Activated CD4-positive, alpha-beta T cell treated with anti-CD3 and anti-CD28 coated beads, Interleukin-2, amount 50 U/mL, for 16 hours (primary cell): Measurements from ENCODE around the gene MYH6.

Experiments
- DNase-seq: peaks from one replicate; pipeline ENCODE4 v3.0.0-alpha.2; 2020

MYH6 gene

GRCh38 chr14:23375527-23376251 is 32.4 kb downstream of the MYH6 start:
- DNase-seq = no peak

DNA sequence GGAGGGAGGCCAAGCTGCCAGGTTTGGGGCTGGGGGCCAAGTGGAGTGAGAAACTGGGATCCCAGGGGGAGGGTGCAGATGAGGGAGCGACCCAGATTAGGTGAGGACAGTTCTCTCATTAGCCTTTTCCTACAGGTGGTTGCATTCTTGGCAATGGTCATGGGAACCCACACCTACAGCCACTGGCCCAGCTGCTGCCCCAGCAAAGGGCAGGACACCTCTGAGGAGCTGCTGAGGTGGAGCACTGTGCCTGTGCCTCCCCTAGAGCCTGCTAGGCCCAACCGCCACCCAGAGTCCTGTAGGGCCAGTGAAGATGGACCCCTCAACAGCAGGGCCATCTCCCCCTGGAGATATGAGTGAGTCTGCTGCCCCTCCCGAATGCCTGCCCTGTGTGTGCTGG is 35.0 kb downstream of the MYH6 start:
- no peak for DNase-seq

DNA sequence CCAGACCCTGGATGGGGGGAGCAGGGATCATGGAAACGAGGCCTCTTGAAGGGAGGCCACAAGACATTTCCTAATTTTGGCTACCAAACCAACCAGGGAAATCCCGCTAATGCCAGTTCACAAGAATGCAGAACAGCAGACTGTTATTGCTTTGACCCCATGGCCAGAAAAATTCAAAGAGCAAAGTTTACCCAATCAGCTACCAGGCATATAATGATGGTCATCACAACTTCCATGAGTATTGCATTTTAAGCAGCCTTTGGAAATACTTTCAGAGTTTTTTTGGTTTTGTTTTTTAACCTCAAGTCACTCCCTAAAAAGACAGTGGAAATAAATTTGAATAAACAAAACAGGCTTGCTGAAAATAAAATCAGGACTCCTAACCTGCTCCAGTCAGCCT is 35.6 kb downstream of the MYH6 start, which contains the start of gene IL25:
TSS of gene IL25 (plus strand) at position 301 of the 400 bp plus-strand sequence.
- no peak for DNase-seq

GRCh38 chr14:23371865-23372264 is 36.2 kb downstream of the MYH6 start:
- no peak for DNase-seq

GRCh38 chr14:23370221-23370620 is 37.9 kb downstream of the MYH6 start:
- DNase-seq = no peak

GRCh38 chr14:23366426-23366921 is 41.6 kb downstream of the MYH6 start:
- no peak for DNase-seq

- DNase-seq = no peak
These were observed 42.2 kb downstream of the MYH6 start for GRCh38 chr14:23365732-23366425.

- DNase-seq = no peak
These were observed 42.9 kb downstream of the MYH6 start, which contains the start of gene EFS for GRCh38 chr14:23365036-23365731. TSS of gene EFS (minus strand) at chr14:23365172. CDS start at chr14:23365025, 147 bp downstream.

- no peak for DNase-seq
These were observed 43.7 kb downstream of the MYH6 start for GRCh38 chr14:23364164-23365035.

- DNase-seq = no peak
These were observed 45.9 kb downstream of the MYH6 start for GRCh38 chr14:23362200-23362599.

- no peak for DNase-seq
These were observed 46.3 kb downstream of the MYH6 start for GRCh38 chr14:23361763-23362162.

GRCh38 chr14:23361320-23361719 is 46.8 kb downstream of the MYH6 start:
- DNase-seq = peak; percentile 44

GRCh38 chr14:23360496-23360895 is 47.6 kb downstream of the MYH6 start:
- no peak for DNase-seq

DNA sequence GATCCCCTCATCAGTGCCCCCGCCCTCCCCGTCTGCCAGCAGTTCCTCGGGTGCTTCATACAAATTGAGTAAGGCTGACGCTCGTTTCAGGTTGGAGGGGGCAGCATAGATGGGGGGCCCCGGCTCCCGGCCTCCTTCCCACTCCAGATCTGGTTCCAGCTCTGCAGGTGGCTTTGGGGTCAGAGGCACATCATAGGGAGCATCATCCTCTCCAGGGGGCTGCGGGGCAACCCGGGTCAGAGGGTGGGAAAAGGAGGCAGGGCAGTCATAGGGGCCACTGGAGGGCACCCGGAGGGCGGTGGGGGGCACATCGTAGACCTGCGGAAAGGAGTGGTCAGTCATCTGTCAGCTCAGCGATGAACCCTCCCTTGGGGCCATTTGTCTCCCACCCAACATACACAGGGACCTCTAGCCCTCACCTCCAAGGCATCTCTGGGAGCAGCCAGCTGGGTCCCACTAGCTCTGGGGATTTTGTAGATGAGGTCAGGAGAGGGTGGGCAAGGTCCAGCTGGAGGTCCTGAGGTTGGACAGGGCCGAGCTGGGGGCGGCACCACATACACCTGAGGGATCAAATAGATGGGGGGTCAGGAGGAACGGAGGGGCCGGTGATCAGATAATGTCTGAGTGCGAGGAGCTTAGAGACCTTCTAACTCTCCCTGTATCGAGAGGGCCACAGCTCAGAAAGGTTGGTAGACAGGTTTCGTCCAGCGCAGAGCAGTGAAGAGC is 48.2 kb downstream of the MYH6 start:
- no peak for DNase-seq

DNA sequence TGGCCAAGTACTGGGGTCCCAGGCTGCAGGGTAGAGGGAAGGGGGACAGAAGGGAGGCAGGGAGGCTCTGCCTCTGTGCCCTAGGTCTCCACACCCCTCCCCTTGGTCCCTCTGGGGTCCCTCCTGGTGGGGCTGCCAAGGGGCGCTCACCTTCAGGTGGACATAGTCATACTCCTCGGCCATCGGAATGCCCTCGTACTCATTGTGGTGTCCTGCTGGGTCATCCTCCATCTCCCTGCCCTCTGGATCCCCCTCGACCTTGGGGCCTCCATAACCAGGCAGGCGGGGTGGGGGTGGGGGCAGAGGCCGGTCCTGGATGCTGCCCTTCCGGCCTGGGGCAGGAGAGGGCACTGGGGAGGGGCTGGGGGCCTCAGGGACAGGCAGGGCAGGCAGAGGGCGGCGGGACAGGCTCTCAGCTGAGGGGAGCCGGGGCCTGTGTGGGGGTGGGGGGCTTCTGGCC is 48.9 kb downstream of the MYH6 start:
- DNase-seq = no peak

- no peak for DNase-seq
These were observed 49.4 kb downstream of the MYH6 start for GRCh38 chr14:23358553-23359166.

- DNase-seq = no peak
These were observed 50.0 kb downstream of the MYH6 start for GRCh38 chr14:23358042-23358441.

DNA sequence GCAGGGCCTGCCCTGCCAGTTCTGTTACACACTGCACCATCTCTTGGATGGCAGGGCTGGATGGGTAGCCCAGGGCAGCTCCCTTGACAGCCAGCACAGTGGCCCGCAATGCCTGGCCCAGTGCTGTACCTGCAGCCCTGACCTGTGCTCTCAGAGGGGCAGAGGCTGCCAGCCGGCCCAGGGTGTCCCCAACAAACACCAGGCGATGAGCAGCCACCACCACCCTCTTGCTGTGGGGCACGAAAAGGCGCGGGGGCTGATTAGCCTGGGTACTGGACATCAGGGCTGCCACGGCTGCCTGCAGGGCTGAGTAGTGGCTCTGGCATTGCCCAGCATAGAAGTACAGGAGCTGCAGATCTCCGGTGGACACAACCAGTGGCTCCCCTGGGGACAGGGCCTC is 50.8 kb downstream of the MYH6 start:
- no peak for DNase-seq

DNA sequence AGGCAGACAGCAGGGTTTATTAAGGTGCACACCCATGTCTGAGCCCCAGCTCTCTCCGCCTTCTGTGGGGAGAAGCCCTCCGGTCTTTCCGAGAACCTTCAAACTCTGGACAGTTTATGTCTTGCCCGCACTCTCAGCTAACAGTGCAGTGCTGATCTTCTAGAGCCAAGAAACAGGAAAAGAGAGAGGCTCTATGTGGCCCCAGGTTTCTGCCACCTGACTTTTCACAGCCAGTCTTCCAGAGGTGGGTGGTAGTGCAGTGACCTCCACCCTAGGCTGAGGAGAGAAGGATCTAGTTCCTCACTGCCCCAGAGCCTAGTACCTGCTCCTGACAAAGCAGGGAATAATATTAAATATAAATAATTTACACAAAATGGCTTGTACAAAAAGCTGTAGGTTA is 51.4 kb downstream of the MYH6 start:
- DNase-seq = no peak

DNA sequence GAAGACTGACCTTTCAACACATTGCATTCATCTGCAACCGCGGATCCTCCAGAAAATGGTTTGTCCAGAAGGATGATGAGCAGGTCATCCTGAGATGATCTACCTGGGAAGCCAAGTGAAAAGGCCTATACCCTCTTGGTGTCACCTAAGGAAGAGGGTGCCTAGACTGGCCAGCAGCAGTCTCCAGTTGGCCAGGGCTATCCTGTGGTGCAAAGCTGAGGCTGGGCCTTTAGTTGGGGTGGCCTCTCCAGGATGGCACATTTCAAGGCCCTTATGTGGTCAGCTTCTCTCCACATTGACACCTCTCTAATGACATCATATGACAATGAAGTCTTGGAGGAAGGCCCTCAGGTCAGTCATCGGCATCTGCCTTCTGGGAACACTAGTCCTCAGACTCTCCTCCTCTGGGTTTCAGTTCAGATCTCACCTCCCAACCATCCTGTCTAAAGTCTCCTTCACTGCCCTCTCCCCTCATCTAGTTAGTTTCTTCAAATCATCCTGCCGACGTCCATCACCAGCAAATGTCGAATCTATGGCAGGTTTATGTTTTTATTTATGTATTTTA is 52.1 kb downstream of the MYH6 start:
- DNase-seq = no peak

DNA sequence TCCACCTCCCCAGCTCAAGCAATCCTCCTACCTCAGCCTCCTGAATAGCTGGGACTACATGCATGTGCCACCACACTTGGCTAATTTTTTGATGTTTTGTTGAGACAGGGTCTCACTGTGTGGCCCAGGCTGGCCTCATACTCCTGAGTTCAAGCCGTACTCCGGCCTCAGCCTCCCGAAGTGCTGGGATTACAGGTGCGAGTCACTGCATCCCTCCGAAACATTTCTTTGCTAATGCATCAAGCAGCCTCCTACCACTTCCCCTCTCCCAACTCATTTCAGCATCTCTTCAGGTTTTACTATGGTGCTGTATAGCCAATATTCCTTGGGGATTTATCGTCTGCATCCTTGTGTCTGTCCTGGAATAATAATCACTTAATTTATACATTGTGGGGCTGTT is 53.1 kb downstream of the MYH6 start:
- DNase-seq = no peak
